KMS-11 (cell line): ENCODE measurements around the gene FREM1.

Experiments
- H2AFZ ChIP-seq: fragments of 200-600 bp; sonication (generic); 2 replicates; pipeline ENCODE4 v1.6.1; 2016; ENCODE audit warnings: antibody characterized with exemption, mixed run types, low read depth
- H3K27ac ChIP-seq: fragments of 200-600 bp; sonication (generic); 2 replicates; pipeline ENCODE4 v1.6.1; 2016; ENCODE audit warnings: mild to moderate bottlenecking, mixed run types
- H3K27me3 ChIP-seq: fragments of 200-600 bp; sonication (generic); 2 replicates; pipeline ENCODE4 v1.6.1; 2017; ENCODE audit warnings: mild to moderate bottlenecking, low read depth, mixed run types, moderate library complexity; ENCODE audit not compliant: insufficient read depth
- H3K36me3 ChIP-seq: fragments of 200-600 bp; sonication (generic); 2 replicates; pipeline ENCODE4 v1.6.1; 2017; ENCODE audit warnings: mild to moderate bottlenecking, mixed run types; ENCODE audit not compliant: insufficient read depth
- H3K4me1 ChIP-seq: fragments of 200-600 bp; sonication (generic); 2 replicates; pipeline ENCODE4 v1.6.1; 2016; ENCODE audit warnings: mild to moderate bottlenecking, low read depth, mixed run types; ENCODE audit not compliant: poor library complexity, severe bottlenecking
- H3K4me2 ChIP-seq: fragments of 200-600 bp; sonication (generic); 2 replicates; pipeline ENCODE4 v1.7.0; 2016; ENCODE audit warnings: mild to moderate bottlenecking, mixed run types
- H3K4me3 ChIP-seq: fragments of 200-600 bp; sonication (generic); IDR thresholded peaks from 2 replicates; pipeline ENCODE4 v1.6.1; 2017; ENCODE audit warnings: low read depth, low read length, mixed read lengths; ENCODE audit not compliant: insufficient read depth
- H3K79me2 ChIP-seq: fragments of 200-600 bp; sonication (generic); 2 replicates; pipeline ENCODE4 v1.6.1; 2016; ENCODE audit warnings: low read depth, mixed run types; ENCODE audit not compliant: insufficient read depth
- H3K9ac ChIP-seq: fragments of 200-600 bp; sonication (generic); 2 replicates; pipeline ENCODE4 v1.6.1; 2016; ENCODE audit warnings: mild to moderate bottlenecking, mixed run types
- H4K20me1 ChIP-seq: fragments of 200-600 bp; sonication (generic); 2 replicates; pipeline ENCODE4 v1.6.1; 2016; ENCODE audit warnings: mild to moderate bottlenecking, mixed run types; ENCODE audit not compliant: insufficient read depth
- CTCF ChIP-seq: fragments of 200-600 bp; sonication (generic); conservative IDR thresholded peaks from 2 replicates; pipeline ENCODE4 v1.6.1; 2017; ENCODE audit warnings: low read depth, mild to moderate bottlenecking, antibody characterized with exemption, low read length, moderate library complexity, mixed read lengths

The FREM1 gene

GRCh38 chr9:14902561-14902960, 7.7 kb downstream of the FREM1 start:
- Histone ChIP-seq H3K27ac (no peak overlapping the region), H3K9ac (no peak overlapping the region), H3K4me1 (no peaks in the 10 kb centered on the region), H3K4me2 (no peak overlapping the region), H4K20me1 (no peaks in the 10 kb centered on the region), H2AFZ (no peak overlapping the region), H3K36me3 (no peaks in the 10 kb centered on the region), H3K27me3 (no peaks in the 10 kb centered on the region), H3K79me2 (no peaks in the 10 kb centered on the region), H3K4me3 (no peak overlapping the region)
- TF ChIP-seq CTCF = no peak

GRCh38 chr9:14899815-14900193, 10.4 kb downstream of the FREM1 start:
- Histone ChIP-seq H2AFZ (no peak overlapping the region), H3K79me2 (no peaks in the 10 kb centered on the region), H3K9ac (no peak overlapping the region), H3K4me1 (no peaks in the 10 kb centered on the region), H3K27me3 (no peaks in the 10 kb centered on the region), H3K36me3 (no peaks in the 10 kb centered on the region), H4K20me1 (no peaks in the 10 kb centered on the region), H3K4me3 (no peak overlapping the region), H3K4me2 (no peak overlapping the region), H3K27ac (no peak overlapping the region)
- no peak for TF ChIP-seq CTCF

GRCh38 chr9:14899042-14899814, 11.0 kb downstream of the FREM1 start:
- Histone ChIP-seq H3K4me3 (no peak overlapping the region), H3K9ac (no peak overlapping the region), H3K27me3 (no peaks in the 10 kb centered on the region), H3K4me1 (no peaks in the 10 kb centered on the region), H3K79me2 (no peaks in the 10 kb centered on the region), H4K20me1 (no peaks in the 10 kb centered on the region), H2AFZ (no peak overlapping the region), H3K27ac (no peak overlapping the region), H3K4me2 (no peak overlapping the region), H3K36me3 (no peaks in the 10 kb centered on the region)
- no peak for TF ChIP-seq CTCF

- no peak for TF ChIP-seq CTCF
- no peak overlapping the region for H3K4me2 ChIP-seq
- H2AFZ ChIP-seq = no peak overlapping the region
- H3K4me1 ChIP-seq = no peaks in the 10 kb centered on the region
- no peaks in the 10 kb centered on the region for H3K79me2 ChIP-seq
- H3K27me3 ChIP-seq = no peaks in the 10 kb centered on the region
- H3K27ac ChIP-seq = no peak overlapping the region
- H3K4me3 ChIP-seq = no peak overlapping the region
- no peaks in the 10 kb centered on the region for H4K20me1 ChIP-seq
- H3K9ac ChIP-seq = no peak overlapping the region
- H3K36me3 ChIP-seq = no peaks in the 10 kb centered on the region
Measured at GRCh38 chr9:14895806-14896205, 14.4 kb downstream of the FREM1 start.
